G401.6 (cell line): Measurements from ENCODE around the gene NPAP1.
"Not testable (repeated sequence)": the region's sequence is repeated elsewhere in the genome, so short reads cannot be mapped to it uniquely, and the experiment has no call there.

Experiments
- FAIRE-seq: peaks from 2 replicates; lab custom pipeline; 2012; peaks lifted over from hg19 to GRCh38; lab: Jason Lieb, UNC

NPAP1 gene

GRCh38 chr15:24675332-24676144 is at the start of gene NPAP1:
TSS of gene NPAP1 (plus strand) at chr15:24675775. CDS start at chr15:24675868, 93 bp downstream.
- FAIRE-seq: no peak

- no peak for FAIRE-seq
Measured at GRCh38 chr15:24627443-24627842, 48.1 kb upstream of the NPAP1 start.

- no peak for FAIRE-seq
Measured at GRCh38 chr15:24633082-24633481, 42.5 kb upstream of the NPAP1 start.

GRCh38 chr15:24639412-24639811 is 36.2 kb upstream of the NPAP1 start:
- not testable (repeated sequence) for FAIRE-seq

- no peak for FAIRE-seq
Measured at GRCh38 chr15:24645627-24646026, 29.9 kb upstream of the NPAP1 start.

GRCh38 chr15:24659622-24660021 is 16.0 kb upstream of the NPAP1 start:
- no peak for FAIRE-seq

- no peak for FAIRE-seq
Measured at GRCh38 chr15:24662991-24663390, 12.6 kb upstream of the NPAP1 start.

- FAIRE-seq: no peak
Measured at GRCh38 chr15:24676431-24676830, 856 bp downstream of the NPAP1 start.

- FAIRE-seq: no peak
Measured at GRCh38 chr15:24678485-24678884, 2.9 kb downstream of the NPAP1 start.

GRCh38 chr15:24682002-24682401 is 6.4 kb downstream of the NPAP1 start:
- no peak for FAIRE-seq

- not testable (repeated sequence) for FAIRE-seq
Measured at GRCh38 chr15:24682905-24683304, 7.3 kb downstream of the NPAP1 start.

- FAIRE-seq: no peak
Measured at GRCh38 chr15:24683736-24684135, 8.2 kb downstream of the NPAP1 start.

GRCh38 chr15:24684313-24684712 is 8.7 kb downstream of the NPAP1 start:
- FAIRE-seq: no peak

GRCh38 chr15:24696201-24696600 is 20.6 kb downstream of the NPAP1 start:
- FAIRE-seq: no peak

- FAIRE-seq: no peak
Measured at GRCh38 chr15:24696842-24697241, 21.3 kb downstream of the NPAP1 start.

- FAIRE-seq: no peak
Measured at GRCh38 chr15:24718289-24719082, 42.9 kb downstream of the NPAP1 start.

GRCh38 chr15:24729760-24730159 is 54.2 kb downstream of the NPAP1 start:
- FAIRE-seq: no peak
